Fibroblast of the aortic adventitia (primary cell): ENCODE results near the gene DCTN3. TPM values are rescaled to one million over a fixed set of nuclear protein-coding genes. Genes with fewer than 3 reads are reported as not detected.

Experiments used
- DNase-seq: peaks from one replicate; pipeline ENCODE4 v3.0.0-alpha.2; 2010; ENCODE audit warnings: low read depth
- H3K4me3 ChIP-seq: 2 replicates; pipeline ENCODE4 v1.5.1; 2011; ENCODE audit warnings: low read depth, mild to moderate bottlenecking, control low read depth, low read length, moderate library complexity
- total RNA-seq: library from RNA; depleted of rRNA; stranded (reverse); fragments of >200 nt; gene quantifications from 2 replicates; pipeline ENCODE4 v1.2.3, GENCODE V29; 2012; ENCODE audit warnings: low replicate concordance
- TF ChIP-seq, protein P1 (sequence below): IDR thresholded peaks from 2 replicates; pipeline ENCODE4 v1.5.1; 2011; ENCODE audit warnings: mild to moderate bottlenecking, low read length, control low read depth, inconsistent platforms; ENCODE audit not compliant: insufficient read depth

The DCTN3 gene
- 36.9 and 88.1 TPM in 2 replicates for total RNA-seq

DNA sequence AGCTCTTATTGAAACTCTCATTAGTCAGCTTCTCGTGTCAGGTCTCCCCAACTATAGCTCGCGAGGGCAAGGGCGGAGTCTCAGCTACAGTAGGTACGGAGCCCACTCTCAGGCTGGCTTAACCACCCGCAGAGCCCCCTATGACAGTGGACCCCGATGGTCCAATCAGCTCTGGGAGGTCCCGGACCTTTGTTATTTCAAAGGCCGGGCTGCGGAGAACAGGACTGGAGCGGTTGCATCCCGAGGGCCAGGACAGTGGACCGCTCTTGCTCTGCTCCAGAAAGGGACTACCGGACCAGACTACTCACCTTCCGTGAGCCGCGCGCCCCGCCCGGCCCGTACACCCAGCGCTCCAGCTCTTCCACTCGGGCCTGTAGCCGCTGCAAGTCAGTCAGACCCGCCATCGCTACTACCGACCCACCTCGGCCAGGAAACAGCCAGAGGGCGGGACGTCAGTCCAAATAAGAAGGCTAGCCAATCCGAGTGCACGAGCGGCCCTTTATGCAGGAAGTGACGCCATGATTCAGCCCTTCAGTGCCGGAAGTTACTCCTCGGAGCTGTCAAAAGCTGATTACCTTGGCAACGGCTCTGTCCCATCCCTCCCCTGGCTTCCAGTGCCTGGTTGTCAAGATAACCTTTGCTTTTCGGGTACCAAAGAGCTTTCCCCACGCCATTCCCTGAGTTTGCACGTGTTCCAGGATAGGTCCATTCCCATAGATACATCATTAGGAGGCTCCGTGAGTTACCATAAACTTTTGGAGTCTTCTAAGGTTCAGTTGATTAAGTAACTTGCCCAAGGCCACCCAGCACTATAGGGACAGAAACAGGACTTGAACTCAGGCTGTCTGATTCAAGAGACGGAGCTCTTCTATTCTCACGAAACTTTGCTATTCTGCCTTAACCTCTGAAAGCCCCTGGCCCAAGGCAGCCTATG is at the start of gene DCTN3:
Gene DCTN3, minus strand, starts transcription at position 435 of the 934 bp plus-strand sequence. Its CDS starts 31 bp downstream, at position 404.
- peak within 1 kb of the TSS; percentile 96 for H3K4me3 ChIP-seq
- TF ChIP-seq, protein P1, sequence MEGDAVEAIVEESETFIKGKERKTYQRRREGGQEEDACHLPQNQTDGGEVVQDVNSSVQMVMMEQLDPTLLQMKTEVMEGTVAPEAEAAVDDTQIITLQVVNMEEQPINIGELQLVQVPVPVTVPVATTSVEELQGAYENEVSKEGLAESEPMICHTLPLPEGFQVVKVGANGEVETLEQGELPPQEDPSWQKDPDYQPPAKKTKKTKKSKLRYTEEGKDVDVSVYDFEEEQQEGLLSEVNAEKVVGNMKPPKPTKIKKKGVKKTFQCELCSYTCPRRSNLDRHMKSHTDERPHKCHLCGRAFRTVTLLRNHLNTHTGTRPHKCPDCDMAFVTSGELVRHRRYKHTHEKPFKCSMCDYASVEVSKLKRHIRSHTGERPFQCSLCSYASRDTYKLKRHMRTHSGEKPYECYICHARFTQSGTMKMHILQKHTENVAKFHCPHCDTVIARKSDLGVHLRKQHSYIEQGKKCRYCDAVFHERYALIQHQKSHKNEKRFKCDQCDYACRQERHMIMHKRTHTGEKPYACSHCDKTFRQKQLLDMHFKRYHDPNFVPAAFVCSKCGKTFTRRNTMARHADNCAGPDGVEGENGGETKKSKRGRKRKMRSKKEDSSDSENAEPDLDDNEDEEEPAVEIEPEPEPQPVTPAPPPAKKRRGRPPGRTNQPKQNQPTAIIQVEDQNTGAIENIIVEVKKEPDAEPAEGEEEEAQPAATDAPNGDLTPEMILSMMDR, result no peak
- DNase-seq, result peak; percentile 96

DNA sequence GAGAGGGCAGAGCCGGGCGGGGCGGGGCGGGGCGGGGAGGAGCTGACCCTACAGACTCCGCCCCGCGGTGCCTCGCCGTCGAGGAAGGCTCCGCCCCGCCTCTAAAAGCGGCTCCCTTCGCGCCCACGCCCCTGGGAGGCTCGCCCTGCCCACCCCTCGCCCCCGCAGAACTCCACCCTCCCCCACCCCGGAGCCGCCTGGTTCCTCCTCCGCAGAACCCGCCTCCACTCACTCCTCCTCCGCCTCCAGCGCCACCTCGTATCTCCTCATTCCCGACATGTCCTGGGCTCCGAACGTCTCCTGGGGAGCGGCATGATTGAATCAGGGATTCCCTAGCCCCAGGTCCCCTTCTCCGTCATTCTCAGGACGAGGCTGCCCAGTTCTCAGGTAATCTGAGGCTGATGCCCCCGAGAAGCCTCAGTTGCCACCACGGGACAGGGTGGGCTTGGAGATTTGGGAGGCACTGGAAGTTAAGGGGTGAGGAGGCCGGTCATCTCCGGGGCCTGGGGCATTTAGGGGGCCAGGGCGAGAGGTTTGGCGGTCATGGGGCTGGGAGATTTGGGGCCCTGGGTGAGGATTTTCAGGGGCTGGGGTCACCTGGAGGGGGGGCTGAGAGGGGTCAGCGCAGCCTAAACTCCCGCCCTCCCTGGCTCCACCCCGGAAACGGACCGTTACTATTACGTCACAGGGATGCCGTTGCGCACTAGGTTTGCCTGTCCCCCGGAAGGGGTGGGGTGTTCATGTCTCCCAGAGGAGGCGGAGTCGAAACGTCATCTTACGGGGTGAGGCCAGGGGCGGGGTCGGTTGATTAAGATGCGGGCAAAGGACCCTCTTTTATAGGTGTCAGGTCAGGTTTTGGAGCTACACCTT is 45.3 kb upstream of the DCTN3 start:
- peak; percentile 95 for DNase-seq
- TF ChIP-seq, protein P1, result no peak
- peak overlapping the region; percentile 92 for H3K4me3 ChIP-seq

DNA sequence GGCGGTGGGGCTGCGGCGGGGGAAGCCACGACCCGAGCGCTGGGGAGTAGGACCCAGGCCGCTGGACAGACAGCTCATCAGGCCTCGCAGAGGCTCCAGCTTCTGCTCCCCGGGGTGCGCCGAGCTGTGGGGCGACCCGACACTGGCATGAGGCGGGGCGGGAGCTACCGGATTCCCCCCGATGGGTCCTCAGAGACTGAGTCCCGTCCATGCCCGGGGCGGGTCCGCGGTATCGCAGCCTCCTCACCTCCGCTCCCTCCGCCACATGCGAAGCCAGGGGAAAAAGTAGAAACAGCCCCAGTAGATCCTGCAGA is 44.7 kb upstream of the DCTN3 start:
- no peak for DNase-seq
- TF ChIP-seq, protein P1, result no peak
- peak overlapping the region; percentile 67 for H3K4me3 ChIP-seq

DNA sequence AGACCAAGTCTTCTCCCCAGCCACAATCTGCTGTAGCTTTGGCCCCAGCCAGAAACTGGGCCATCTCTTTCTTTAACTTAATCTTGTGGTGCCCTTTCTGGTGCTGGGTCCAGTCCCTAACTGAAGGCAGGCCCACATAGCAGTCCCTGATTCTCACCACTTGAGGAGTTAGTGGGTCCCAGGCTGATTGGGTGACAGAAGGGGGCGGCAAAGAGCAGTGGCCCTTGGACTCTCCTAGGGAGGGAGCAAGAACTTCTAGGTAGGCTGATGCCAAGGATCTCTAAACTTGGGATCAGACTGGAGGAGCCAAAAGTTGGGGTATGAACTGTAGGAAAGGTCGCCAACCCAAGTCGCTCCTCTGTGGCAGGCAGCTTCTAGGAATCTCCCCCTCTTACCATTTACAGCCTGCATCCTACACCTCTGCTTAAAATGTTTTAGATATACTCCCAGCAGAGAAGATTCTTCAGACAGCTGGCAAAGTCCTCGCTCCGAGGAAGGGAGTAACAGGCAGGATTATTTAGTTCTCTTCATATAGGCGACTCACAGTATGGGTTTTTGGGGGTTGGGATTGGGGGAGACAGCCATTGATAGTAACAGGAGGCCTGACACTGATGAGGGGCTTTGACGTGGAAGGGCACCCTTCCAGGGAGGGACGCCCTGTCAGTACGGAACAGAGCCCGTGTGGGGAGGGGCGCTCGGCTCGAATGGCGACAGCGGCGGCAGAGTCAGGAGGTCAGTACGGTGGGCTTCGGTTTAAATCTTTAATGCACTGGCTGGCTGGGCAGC is 44.2 kb upstream of the DCTN3 start:
- peak; percentile 77 for DNase-seq
- TF ChIP-seq, protein P1, result peak; percentile 99
- peak overlapping the region; percentile 67 for H3K4me3 ChIP-seq

DNA sequence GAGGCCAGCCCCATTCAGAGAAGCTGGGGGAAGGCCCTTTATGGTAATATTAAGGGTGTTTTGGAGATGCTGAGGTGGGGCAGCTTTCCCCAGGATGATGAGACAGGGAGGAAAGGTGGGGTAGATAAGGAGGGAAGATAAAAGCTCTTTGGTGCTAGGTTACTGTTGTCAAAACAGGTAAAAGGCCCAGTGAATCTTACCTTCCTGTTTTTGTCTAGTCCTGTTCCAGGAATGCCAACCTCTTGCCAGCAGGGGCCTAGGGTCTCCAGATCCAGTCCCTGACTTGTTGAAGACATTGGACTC is 43.0 kb upstream of the DCTN3 start:
- H3K4me3 ChIP-seq, result no peak overlapping the region
- TF ChIP-seq, protein P1, result no peak
- no peak for DNase-seq

DNA sequence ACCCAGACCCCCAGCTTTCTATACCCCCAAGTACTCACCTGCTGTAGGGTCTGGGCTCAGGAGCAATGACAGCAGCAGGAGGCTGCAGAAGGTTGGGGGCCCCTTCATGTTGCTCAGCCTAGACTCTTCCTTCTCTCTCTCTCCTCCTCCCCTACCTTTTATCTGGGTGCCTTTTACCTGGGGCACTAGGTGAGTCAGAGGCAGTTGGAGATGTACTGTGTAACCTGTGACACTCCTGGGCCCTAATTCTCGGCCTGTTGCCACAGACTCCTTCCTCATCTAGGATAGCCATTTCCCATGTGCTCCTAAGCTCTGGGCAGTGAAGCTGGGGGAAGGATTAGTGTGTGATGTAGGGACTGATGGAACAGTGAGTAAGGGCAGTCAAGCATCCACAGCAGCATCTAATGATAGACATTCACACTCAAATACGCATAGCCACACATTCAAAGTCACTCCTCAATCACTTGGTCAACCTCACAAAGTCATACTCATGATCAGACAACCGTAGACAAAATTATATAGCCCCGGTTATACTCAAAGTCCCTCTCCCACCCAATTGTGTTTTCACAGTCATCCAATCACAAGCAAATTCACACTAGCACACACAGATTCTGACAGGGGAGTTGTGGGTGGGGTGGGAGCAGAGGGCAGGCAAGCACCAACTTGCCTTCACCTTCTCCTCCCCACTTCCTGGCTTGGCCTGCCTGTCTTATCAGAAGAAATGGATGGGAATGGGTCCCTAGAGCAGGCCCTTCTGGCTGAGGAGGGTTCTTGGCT is 42.4 kb upstream of the DCTN3 start, which contains the start of gene CCL27:
Gene CCL27, minus strand, starts transcription at position 132 of the 777 bp plus-strand sequence. Its CDS starts 24 bp downstream, at position 108.
- H3K4me3 ChIP-seq, result no peak within 1 kb of the TSS
- TF ChIP-seq, protein P1, result no peak
- DNase-seq, result no peak
